Measurements from ENCODE around the gene ZNF438.

GRCh38 chr10:30877111-30877510 is 154.6 kb downstream of the ZNF438 start:
- TF ChIP-seq CTCF (IDR thresholded peaks at IDR 0.05) = no peak
- no peak for TF ChIP-seq POLR2A (IDR thresholded peaks at IDR 0.05)

Measured in sigmoid colon (tissue), 3 donors.